Measurements from ENCODE around the gene GCHFR.

Gene GCHFR

GRCh38 chr15:40755812-40756208 is 8.1 kb upstream of the GCHFR start:
- no peak for DNase-seq

GRCh38 chr15:40756938-40757337 is 6.9 kb upstream of the GCHFR start:
- DNase-seq = no peak

- no peak for DNase-seq
These were observed 3.9 kb upstream of the GCHFR start for GRCh38 chr15:40759961-40760360.

DNA sequence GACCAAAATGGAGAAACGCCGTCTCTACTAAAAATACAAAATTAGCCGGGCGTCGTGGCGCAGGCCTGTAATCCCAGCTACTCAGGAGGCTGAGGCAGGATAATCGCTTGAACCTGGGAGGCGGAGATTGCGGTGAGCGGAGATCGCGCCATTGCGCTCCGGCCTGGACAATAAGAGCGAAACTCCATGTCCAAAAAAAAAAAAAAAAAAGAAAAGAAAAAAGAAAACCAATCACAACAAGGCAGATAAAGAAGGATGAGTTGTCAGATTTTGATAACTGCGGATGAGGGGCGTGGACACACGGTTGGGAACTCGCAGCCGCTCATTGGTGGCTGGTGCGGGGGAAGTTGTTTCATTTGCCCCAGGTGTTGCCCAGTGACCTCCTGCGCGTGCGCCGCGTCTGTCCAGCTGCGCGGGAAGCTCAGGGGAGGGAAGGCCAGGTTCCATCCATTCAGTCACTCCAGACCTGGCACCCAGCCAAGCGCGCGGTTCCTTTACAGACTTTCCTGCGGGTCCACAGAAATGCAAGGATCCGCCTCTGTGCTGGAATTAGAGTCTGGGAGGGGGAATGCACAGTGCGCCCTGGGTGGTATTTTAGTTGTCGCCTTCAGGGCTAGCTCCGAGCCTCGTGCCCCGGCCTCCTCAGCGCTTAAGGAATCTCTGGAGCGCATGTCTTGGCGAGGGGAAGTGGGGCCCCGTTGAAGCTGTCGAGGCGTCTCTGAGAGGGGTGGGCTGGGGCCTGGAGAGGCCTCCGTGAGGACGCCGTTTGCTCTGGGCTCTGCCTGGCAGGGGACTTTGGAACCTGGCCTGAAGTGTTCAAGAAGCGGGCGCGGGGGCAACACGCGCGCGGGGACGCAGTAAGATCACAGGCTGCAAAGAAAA is 708 bp upstream of the GCHFR start:
- DNase-seq = no peak

- no peak for DNase-seq
These were observed 798 bp downstream of the GCHFR start for GRCh38 chr15:40764629-40765103.

DNA sequence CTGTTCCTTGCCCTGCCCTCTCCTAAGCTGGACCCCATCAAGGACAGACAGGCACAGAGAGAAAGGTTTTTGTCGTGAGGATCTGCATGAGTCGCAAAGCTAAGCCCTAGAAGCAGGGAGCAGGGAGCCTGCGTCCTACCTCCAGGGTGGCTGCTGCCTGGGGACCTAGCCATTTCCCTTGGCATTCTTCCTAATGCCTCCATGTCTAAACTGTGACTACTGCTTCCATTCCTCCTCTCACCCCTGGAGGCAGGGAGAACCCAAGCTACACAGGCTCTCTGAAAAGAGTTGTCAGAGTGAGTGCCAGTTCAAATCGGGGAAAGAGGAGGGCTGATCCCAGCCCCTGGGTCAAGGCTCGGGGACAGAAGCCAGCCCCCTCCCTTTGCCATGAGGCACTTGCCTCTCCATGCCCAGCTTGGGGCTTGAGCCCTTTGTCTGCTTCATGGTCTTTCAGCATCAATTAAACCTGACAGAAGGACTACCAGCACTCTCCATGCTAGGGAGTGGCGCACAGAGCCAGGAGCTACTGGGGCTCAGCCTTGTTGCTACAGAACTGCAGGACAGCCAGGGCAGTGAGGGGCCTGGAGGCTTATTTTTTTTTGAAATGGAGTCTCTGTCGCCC is 2.4 kb downstream of the GCHFR start:
- no peak for DNase-seq

DNA sequence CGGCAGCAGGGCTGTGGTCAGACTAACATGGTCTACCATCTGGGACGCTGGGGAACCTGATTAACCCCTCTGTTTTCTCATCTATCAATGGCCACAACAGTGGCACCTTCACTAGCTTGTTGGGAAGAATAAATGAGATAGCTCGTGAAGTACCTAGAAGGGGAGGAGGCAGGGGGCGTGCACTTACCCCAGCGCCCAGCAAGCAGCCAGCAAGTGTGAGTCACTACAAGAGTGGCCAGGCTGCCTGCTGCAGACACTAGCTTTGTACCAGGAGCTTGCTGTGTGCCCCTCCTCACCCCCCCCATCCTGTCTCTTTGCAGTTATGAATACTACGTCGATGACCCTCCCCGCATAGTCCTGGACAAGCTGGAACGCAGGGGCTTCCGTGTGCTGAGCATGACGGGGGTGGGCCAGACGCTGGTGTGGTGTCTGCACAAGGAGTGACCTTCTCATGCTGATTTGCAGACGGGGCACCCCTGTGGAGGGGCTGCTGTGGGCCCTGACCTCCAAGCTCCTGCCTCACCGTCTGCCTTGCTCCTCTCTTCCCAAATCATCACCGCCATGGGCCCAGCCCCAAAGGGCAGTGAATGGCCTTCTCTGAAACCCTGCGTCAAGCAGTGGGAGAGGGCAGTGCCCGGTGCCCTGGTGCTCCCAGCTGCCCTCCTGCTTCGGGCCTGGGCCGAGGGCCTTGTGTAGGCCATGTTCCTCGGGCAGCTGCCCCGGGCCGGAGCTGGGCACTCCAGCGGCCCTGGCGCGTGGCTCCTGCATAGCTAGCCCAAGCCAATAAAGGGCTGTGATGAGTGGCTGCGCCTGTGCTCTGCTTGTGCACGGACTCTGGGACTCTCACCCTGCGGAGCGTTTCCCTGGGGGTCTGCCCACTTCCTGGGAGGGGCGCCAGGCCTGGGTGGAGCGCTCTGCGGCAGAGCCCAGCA is 3.3 kb downstream of the GCHFR start:
- DNase-seq = no peak

DNA sequence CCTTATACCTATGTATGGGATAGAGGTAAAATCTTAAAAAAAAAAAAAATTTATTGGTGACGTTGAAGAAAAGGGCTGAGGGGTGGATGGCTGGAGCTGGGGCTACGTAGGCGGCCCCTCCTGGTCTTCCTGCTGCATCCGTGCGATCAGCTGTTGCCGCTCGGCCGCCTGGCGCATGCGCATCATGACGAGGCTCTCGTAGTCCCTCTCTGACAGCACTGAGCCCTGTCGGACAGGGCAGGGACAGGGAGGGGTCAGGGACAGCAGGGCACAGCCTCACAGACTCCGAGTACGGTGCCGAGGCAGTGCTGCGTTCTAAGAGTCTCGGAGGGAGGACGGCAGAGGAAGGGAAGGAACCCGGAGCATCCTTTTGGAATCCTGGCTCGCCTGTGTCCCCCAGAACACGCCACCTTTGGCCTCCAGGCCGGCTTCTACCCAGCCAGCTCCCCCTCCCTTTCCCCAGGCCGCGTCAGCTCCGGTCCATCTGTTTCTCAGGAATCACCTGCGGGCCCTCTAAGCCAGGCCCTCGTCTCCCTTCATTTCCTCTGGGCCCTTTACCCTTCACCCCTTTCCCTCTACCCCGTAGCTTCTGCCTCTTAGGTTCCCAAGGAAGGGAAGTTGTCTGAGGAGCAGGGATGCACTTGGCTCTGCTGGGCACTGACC is 4.1 kb downstream of the GCHFR start:
- DNase-seq = no peak

DNA sequence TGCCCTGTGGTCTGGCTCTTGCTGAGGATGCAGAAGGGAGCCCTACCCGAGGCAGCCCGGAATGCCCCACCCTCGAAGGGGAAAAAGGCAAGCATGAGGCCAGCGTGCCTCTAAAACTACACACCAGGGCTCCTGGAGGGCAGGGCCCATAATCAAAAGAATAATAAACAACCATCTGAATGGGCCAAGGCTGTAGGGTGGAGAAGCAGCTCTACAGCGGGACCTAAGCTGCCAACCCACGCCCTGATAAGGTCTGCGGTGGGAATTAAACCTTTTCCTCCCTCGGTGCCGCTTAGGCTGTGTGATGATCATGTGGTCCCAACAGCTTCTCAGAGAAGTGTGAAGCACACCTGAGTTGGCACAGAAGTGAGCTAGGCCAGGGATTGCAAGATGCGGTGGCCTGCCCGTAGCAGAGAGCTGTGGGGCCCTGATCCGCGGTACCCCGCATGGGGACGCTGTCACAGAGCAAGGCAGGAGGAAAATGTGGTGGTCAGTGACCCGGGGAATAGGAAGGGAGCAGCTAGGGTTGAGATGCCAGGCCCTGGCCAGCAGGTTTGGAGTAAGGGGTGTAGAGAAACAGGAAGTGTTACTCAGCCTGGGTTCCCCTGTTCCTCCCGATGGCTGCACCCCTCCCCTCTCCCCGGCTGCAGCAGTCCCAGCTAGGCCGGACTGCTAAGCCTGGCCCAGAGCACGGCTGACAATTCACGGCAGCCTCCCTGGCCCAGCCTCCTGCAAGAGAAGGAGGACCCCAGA is 4.8 kb downstream of the GCHFR start:
- DNase-seq = no peak

DNA sequence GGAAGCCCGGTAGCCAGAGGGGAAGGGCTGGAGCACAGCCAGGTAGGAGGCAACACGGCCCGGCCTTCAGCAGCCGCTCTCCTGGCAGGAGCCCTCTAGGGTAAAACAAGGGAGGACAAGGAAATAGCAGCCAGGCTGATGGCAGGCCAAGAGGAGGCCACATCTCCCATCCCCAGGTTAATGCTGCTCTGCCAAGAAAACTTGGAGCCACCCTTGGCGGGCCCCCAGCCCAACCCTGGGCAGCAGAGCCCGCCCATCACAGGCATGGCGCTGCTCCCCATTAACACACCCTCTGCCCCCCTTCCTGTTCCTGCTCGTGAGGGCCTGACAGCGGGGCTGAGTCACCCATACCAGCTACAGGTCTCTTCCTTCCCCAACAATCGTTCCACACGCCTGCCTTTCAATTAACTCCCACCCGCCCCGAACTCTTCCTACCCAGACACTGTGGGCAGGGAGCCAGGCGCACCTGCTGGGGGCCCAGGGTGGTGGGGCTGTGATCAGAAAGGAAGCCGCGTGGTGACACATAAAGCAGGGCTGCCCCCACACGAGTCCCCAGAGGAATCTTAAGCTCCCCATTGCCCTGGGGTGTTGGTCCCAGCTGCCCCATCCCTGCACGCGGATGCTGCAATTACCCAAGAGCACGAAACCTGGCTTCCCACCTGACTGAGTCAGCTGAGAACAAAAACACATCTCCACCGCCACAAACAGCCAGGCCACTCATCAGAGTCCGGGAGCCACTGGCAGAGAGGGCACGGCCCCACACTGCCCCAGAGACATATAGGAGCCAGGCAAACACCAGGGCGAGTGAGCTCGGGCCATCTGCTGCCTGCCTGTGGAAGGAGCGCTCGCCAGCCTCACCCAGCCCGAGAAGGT is 5.6 kb downstream of the GCHFR start, which contains the start of gene C15orf62:
C15orf62 (plus strand) TSS at position 707 of the 873 bp plus-strand sequence. CDS start 516 bp downstream, outside the sequence.
- peak; percentile 69 for DNase-seq

DNA sequence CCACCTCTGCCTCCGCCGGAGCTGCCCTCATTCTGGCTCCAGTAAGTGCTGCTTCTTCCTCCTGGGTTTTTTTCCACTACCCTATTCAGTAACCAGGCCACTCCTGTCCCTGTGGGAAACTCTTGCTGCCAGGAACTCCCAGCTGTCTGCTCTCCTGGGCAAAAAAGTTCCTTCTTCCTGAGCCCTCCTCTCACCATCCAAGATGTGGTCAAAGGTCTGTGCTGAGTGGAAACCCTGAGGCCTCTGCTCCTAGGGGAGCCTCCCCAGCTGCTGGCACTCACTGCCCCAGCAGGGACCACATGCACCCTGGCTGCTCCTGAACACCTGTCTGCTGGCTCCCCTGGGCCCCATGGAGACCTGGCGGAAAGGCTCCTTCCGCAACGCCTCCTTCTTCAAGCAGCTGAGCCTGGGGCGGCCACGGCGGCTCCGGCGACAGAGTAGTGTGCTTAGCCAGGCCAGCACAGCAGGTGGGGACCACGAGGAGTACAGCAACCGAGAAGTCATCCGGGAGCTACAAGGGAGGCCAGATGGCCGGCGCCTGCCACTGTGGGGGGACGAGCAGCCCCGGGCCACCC is 6.4 kb downstream of the GCHFR start:
- no peak for DNase-seq

DNA sequence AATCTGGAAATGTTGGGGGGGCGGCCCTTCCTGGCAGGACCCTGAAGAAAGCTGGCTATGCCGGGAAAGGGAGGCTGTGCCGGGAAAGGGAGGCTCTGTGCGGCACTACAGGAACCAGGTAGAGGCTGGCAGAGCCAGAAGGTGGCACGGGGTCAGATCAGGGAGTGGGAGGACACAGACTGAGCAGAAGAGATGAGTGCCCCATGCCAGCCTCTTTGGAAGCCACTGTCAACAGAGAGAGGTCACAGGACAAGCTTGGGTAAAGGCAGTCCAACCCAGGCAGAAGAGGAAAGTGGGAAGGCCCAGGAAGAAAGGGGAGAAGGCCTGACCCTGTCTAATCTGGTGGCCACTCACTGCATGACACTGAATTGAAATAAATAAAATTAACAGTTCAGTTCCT is 7.4 kb downstream of the GCHFR start:
- no peak for DNase-seq

DNA sequence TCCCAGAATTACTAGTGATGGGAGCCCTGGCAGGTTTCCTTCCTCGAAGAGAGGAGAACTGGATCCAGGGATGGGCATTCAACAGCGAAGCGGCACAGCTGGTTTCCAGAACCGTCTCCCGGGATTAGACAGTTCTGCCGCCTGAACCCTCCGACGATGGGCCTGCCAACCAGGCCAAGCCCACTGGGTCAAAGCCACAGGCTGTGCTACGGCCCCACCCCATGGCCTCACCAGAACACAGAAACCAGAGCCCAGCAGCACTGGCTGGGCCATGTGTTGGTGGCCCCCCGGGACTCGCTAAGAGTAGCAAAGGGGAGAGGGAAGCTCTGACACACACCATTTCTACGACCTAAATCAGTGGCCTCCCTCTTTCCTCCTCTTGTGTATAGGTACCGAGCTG is 8.1 kb downstream of the GCHFR start:
- no peak for DNase-seq

DNA sequence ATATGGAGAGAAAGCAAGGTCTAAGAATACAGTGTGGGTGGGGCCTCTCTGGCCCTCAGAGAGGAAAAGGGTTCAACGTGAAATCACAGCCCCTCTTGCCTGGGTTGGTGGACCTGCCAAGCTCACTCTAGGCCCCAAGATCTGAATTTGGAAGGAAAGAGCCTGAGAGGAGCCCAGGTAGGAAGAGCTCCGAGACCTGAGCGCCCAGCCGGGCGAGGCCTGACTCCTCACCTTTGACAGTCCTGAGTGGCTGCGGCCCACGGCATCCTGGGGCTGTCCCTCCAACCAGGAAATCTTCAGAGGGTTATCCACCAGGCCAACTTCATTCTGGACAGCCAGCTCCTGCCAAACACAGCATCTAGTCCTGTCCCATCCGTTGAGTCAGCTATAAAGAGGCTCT is 9.6 kb downstream of the GCHFR start:
- no peak for DNase-seq

GRCh38 chr15:40773902-40774301 is 10.0 kb downstream of the GCHFR start:
- no peak for DNase-seq

DNA sequence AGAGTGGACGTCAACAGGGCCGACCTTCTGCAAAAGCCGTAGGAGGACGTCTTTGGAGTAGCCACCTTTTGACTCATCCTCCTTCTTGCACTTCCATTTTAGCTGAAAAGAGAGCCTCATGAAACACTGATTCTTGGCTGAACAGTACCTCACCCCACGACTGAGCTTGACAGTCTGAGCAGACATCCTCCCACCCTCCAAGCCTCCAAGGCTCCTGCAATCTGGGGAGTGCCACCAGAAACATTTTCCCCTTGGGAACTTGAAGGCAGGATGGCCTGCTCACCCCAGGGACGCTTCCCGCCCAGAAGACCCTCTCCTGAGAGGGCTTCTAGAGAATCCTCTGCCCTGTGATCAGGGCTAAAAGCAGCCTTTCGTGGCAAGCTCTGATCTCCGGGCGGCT is 11.1 kb downstream of the GCHFR start:
- DNase-seq = no peak

GRCh38 chr15:40775740-40776536 is 12.1 kb downstream of the GCHFR start:
- DNase-seq = no peak

GRCh38 chr15:40776537-40777141 is 12.8 kb downstream of the GCHFR start:
- DNase-seq = peak; percentile 60

- peak; percentile 77 for DNase-seq
These were observed 18.9 kb downstream of the GCHFR start for GRCh38 chr15:40782609-40783227.

Measured in CD4-positive, alpha-beta T cell treated with Interleukin-15 for 1 hour (primary cell).